SU-DHL-6 (cell line): Measurements from ENCODE around the gene MARCHF3.

ENCODE experiments used
- EZH2phosphoT487 ChIP-seq: fragments of 200-600 bp; sonication (generic), shearing (Covaris generic); conservative IDR thresholded peaks from 2 replicates; pipeline ENCODE4 v1.6.1; 2018; ENCODE audit warnings: mild to moderate bottlenecking, antibody characterized with exemption, low read length, moderate library complexity, mixed read lengths
- TF ChIP-seq, protein P1 (sequence below): fragments of 200-600 bp; sonication (generic); IDR thresholded peaks from one replicate; pipeline ENCODE4 v1.5.1; 2017; ENCODE audit warnings: antibody characterized with exemption, mild to moderate bottlenecking, low read length, moderate library complexity; ENCODE audit not compliant: insufficient read depth, poor library complexity, severe bottlenecking

DNA sequence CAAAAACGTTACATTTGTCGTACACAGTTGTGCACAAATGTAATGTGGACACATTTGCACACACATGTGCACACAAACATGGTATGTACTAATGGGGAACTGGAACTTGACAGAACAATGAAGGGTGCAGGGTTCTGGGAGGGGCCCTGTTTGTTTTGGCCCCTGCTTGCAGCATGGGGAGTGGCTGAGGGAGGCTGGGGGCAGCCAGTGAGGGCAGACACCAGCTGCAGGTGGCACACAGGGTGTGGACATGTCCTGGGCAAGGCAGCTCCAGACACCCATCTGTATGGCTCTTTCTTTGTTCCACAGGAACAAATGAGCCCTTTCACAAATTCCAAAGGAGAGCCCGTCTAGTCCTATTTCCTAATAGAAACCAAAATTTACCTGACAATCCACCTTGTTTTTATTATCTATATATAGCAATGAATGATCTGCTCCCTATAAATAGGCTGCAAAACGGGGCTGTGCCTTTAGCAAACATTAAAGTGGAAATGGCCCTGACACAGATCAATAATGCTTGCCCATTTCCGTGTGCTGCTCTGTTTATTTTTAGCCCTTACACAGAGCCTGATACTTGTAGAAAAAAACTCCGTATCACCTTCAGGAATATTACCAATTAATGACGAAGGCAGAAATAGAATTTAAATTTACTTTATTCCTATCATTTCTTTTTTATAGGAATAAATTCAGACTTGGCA is 26.4 kb downstream of the MARCHF3 start:
- TF ChIP-seq, protein P1, sequence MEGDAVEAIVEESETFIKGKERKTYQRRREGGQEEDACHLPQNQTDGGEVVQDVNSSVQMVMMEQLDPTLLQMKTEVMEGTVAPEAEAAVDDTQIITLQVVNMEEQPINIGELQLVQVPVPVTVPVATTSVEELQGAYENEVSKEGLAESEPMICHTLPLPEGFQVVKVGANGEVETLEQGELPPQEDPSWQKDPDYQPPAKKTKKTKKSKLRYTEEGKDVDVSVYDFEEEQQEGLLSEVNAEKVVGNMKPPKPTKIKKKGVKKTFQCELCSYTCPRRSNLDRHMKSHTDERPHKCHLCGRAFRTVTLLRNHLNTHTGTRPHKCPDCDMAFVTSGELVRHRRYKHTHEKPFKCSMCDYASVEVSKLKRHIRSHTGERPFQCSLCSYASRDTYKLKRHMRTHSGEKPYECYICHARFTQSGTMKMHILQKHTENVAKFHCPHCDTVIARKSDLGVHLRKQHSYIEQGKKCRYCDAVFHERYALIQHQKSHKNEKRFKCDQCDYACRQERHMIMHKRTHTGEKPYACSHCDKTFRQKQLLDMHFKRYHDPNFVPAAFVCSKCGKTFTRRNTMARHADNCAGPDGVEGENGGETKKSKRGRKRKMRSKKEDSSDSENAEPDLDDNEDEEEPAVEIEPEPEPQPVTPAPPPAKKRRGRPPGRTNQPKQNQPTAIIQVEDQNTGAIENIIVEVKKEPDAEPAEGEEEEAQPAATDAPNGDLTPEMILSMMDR, result no peak
- no peak for TF ChIP-seq EZH2phosphoT487
